Measurements from ENCODE around the gene ZNF385D. TPM values are rescaled to one million over a fixed set of nuclear protein-coding genes. Genes with fewer than 3 reads are reported as not detected.

Gene ZNF385D
- total and polyA plus RNA-seq, 2 experiments from 2014 or later, result 2.7 to 12.3 TPM

DNA sequence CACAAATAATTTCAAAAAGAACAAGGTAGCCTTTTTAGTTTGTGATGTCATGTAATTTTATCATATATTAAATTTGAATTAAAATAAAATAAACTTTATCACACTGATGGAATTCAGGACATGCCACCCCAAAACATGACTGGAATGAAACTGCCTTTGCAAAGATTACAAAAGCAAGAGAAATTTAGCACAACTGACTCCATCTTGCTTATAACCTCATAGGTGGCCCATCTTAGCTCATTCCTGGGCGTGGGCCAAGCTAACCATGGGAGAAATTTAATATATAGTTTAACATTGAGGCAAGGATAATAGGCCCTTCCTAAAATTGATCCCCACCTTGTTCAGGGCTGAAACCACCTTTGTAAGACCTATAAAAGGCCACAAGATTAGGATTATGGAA lies 235.6 kb downstream of the ZNF385D start (continued):
- TF ChIP-seq STAT1 (IDR thresholded peaks at IDR 0.05; ENCODE audit: unreplicated experiment) (no peak), ZNF114 (CRISPR knock-in tag; IDR thresholded peaks at IDR 0.05) (no peak), EZH2phosphoT487 (IDR thresholded peaks at IDR 0.05; ENCODE audit: unreplicated experiment) (no peak), ZNF331 (CRISPR knock-in tag; IDR thresholded peaks at IDR 0.05; ENCODE audit: low read depth) (no peak)
- TF ChIP-seq, protein P1, sequence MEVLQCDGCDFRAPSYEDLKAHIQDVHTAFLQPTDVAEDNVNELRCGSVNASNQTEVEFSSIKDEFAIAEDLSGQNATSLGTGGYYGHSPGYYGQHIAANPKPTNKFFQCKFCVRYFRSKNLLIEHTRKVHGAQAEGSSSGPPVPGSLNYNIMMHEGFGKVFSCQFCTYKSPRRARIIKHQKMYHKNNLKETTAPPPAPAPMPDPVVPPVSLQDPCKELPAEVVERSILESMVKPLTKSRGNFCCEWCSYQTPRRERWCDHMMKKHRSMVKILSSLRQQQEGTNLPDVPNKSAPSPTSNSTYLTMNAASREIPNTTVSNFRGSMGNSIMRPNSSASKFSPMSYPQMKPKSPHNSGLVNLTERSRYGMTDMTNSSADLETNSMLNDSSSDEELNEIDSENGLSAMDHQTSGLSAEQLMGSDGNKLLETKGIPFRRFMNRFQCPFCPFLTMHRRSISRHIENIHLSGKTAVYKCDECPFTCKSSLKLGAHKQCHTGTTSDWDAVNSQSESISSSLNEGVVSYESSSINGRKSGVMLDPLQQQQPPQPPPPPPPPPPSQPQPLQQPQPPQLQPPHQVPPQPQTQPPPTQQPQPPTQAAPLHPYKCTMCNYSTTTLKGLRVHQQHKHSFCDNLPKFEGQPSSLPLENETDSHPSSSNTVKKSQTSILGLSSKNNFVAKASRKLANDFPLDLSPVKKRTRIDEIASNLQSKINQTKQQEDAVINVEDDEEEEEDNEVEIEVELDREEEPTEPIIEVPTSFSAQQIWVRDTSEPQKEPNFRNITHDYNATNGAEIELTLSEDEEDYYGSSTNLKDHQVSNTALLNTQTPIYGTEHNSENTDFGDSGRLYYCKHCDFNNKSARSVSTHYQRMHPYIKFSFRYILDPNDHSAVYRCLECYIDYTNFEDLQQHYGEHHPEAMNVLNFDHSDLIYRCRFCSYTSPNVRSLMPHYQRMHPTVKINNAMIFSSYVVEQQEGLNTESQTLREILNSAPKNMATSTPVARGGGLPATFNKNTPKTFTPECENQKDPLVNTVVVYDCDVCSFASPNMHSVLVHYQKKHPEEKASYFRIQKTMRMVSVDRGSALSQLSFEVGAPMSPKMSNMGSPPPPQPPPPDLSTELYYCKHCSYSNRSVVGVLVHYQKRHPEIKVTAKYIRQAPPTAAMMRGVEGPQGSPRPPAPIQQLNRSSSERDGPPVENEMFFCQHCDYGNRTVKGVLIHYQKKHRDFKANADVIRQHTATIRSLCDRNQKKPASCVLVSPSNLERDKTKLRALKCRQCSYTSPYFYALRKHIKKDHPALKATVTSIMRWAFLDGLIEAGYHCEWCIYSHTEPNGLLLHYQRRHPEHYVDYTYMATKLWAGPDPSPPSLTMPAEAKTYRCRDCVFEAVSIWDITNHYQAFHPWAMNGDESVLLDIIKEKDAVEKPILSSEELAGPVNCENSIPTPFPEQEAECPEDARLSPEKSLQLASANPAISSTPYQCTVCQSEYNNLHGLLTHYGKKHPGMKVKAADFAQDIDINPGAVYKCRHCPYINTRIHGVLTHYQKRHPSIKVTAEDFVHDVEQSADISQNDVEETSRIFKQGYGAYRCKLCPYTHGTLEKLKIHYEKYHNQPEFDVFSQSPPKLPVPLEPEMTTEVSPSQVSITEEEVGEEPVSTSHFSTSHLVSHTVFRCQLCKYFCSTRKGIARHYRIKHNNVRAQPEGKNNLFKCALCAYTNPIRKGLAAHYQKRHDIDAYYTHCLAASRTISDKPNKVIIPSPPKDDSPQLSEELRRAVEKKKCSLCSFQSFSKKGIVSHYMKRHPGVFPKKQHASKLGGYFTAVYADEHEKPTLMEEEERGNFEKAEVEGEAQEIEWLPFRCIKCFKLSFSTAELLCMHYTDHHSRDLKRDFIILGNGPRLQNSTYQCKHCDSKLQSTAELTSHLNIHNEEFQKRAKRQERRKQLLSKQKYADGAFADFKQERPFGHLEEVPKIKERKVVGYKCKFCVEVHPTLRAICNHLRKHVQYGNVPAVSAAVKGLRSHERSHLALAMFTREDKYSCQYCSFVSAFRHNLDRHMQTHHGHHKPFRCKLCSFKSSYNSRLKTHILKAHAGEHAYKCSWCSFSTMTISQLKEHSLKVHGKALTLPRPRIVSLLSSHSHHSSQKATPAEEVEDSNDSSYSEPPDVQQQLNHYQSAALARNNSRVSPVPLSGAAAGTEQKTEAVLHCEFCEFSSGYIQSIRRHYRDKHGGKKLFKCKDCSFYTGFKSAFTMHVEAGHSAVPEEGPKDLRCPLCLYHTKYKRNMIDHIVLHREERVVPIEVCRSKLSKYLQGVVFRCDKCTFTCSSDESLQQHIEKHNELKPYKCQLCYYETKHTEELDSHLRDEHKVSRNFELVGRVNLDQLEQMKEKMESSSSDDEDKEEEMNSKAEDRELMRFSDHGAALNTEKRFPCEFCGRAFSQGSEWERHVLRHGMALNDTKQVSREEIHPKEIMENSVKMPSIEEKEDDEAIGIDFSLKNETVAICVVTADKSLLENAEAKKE (CRISPR knock-in tag; IDR thresholded peaks at IDR 0.05), result no peak

DNA sequence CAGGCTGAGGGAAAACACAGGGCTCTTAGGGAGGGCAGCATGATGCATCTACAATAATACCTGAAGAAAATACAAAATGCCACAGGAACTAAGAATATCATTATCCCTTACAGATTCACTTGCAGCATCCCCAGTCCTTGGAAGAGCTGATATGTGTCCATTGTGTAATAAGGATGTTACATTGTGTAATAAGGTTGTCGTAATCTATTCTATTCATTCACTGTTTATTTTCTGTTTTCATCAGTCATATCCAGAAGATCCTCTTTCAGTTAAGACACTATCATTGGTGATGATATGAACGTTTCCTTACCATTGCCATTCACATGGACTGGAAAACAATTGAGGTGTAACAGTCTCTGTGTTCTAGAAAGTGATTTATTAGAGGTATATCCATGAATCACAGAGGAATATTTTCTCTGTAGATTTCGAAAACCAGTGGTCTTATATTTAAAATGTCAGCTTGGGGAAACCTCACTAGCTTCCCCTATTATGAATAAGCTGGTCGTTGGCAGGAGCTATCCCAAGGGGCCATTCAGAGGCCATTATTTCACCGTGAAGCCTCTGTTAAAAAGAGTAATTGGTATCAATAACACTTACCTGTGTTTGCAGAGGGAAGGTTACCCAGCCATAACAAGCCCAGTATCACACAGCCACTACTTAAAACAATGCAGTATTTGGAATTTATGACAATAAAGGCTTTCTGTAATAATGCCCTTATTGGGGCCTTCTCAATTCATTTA lies 241.1 kb downstream of the ZNF385D start:
- H3K27me3 Mint-ChIP-seq (ENCODE audit: insufficient read depth, low read depth, poor library complexity), result no peaks in the 10 kb centered on the region
- TF ChIP-seq EZH2 (IDR thresholded peaks at IDR 0.05; ENCODE audit: low read depth, unreplicated experiment), result no peak
- TF ChIP-seq ZNF331 (CRISPR knock-in tag; IDR thresholded peaks at IDR 0.05; ENCODE audit: low read depth), result no peak
- TF ChIP-seq, protein P2, sequence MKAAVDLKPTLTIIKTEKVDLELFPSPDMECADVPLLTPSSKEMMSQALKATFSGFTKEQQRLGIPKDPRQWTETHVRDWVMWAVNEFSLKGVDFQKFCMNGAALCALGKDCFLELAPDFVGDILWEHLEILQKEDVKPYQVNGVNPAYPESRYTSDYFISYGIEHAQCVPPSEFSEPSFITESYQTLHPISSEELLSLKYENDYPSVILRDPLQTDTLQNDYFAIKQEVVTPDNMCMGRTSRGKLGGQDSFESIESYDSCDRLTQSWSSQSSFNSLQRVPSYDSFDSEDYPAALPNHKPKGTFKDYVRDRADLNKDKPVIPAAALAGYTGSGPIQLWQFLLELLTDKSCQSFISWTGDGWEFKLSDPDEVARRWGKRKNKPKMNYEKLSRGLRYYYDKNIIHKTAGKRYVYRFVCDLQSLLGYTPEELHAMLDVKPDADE (IDR thresholded peaks at IDR 0.05), result no peak
- TF ChIP-seq POLR2AphosphoS5 (IDR thresholded peaks at IDR 0.05; ENCODE audit: low read depth), result no peak
- TF ChIP-seq STAT1 (IDR thresholded peaks at IDR 0.05; ENCODE audit: unreplicated experiment), result no peak
- no peak for TF ChIP-seq NANOG (IDR thresholded peaks at IDR 0.05; ENCODE audit: borderline replicate concordance)

More for the DNA sequence above, 241.1 kb downstream of the ZNF385D start:
- no peak overlapping the region for H3K4me2 ChIP-seq
- DNase-seq (ENCODE audit: low spot score) (no peak), ATAC-seq (no peak)
- no peaks in the 10 kb centered on the region for H3K27me3 ChIP-seq (ENCODE audit: insufficient read depth)
- no peak overlapping the region for H3K27ac ChIP-seq (ENCODE audit: low read depth)
- no peaks in the 10 kb centered on the region for H3F3A ChIP-seq (replicated peaks; ENCODE audit: low read depth)
- no peaks in the 10 kb centered on the region for H3K4me1 ChIP-seq (ENCODE audit: insufficient read depth)
- no peaks in the 10 kb centered on the region for H3K9me2 ChIP-seq (ENCODE audit: insufficient read depth)
- Mint-ChIP-seq H3K27ac (no peak overlapping the region), H3K9me3 (no peaks in the 10 kb centered on the region), H3K36me3 (ENCODE audit: low read depth) (no peaks in the 10 kb centered on the region), H3K4me1 (no peaks in the 10 kb centered on the region), H3K4me3 (no peak overlapping the region)
- no peak overlapping the region for H3K4me3 ChIP-seq
- no peaks in the 10 kb centered on the region for H3K36me3 ChIP-seq (ENCODE audit: insufficient read depth)
- H4K20me1 ChIP-seq (replicated peaks; ENCODE audit: insufficient read depth), result no peaks in the 10 kb centered on the region
- H2AFZ ChIP-seq, result no peak overlapping the region
- H3K79me2 ChIP-seq (replicated peaks; ENCODE audit: insufficient read depth), result no peaks in the 10 kb centered on the region

All from GM23338 (cell line).